Trophoblast cell (in vitro differentiated cells and primary cell): ENCODE results near the gene GTF2F2.

Experiments
- DNase-seq, 2 donors: peaks; one replicate each; pipeline ENCODE4 v3.0.0-alpha.2; 2016
- H2AFZ ChIP-seq: 2 replicates; pipeline ENCODE4 v1.6.1; 2013; ENCODE audit warnings: low read length, moderate library complexity, mild to moderate bottlenecking; ENCODE audit not compliant: insufficient read depth, poor library complexity
- H2AK5ac ChIP-seq: 2 replicates; pipeline ENCODE4 v1.6.1; 2013; ENCODE audit warnings: mild to moderate bottlenecking, low read length
- H2BK120ac ChIP-seq: 2 replicates; pipeline ENCODE4 v1.6.1; 2013; ENCODE audit warnings: low read length, mild to moderate bottlenecking, moderate library complexity; ENCODE audit not compliant: insufficient read depth, poor library complexity
- H2BK12ac ChIP-seq: 2 replicates; pipeline ENCODE4 v1.6.1; 2013; ENCODE audit warnings: mild to moderate bottlenecking, low read length, moderate library complexity
- H2BK5ac ChIP-seq: 2 replicates; pipeline ENCODE4 v1.6.1; 2013; ENCODE audit warnings: low read length, low read depth, moderate library complexity, mild to moderate bottlenecking; ENCODE audit not compliant: poor library complexity
- H3K14ac ChIP-seq: 2 replicates; pipeline ENCODE4 v1.6.1; 2013; ENCODE audit warnings: mild to moderate bottlenecking, low read length
- H3K18ac ChIP-seq: 2 replicates; pipeline ENCODE4 v1.6.1; 2013; ENCODE audit warnings: mild to moderate bottlenecking, low read length
- H3K23ac ChIP-seq: 2 replicates; pipeline ENCODE4 v1.6.1; 2013; ENCODE audit warnings: low read length
- H3K27ac ChIP-seq: 2 replicates; pipeline ENCODE4 v1.5.1; 2013; ENCODE audit warnings: low read depth, mild to moderate bottlenecking, inconsistent platforms, low read length, moderate library complexity
- H3K27me3 ChIP-seq: 2 replicates; pipeline ENCODE4 v1.6.1; 2013; ENCODE audit warnings: inconsistent platforms, mild to moderate bottlenecking, low read length, moderate library complexity; ENCODE audit not compliant: insufficient read depth
- H3K36me3 ChIP-seq, 2 experiments: 1 replicate in 1 of 2; 2 replicates in 1 of 2; pipeline ENCODE4 v1.6.1; 2013; ENCODE audit warnings: low read length in 2 of 2, mild to moderate bottlenecking in 2 of 2, moderate library complexity in 1 of 2; ENCODE audit not compliant: insufficient read depth in 2 of 2, control insufficient read depth in 1 of 2
- H3K4ac ChIP-seq: 2 replicates; pipeline ENCODE4 v1.6.1; 2013; ENCODE audit warnings: low read depth, mild to moderate bottlenecking, low read length, moderate library complexity
- H3K4me1 ChIP-seq, 2 experiments: 1 replicate in 1 of 2; 2 replicates in 1 of 2; pipeline ENCODE4 v1.6.1; 2013; ENCODE audit warnings: low read length in 2 of 2, mild to moderate bottlenecking in 2 of 2, moderate library complexity in 1 of 2; ENCODE audit not compliant: insufficient read depth in 2 of 2, control insufficient read depth in 1 of 2
- H3K4me2 ChIP-seq: 2 replicates; pipeline ENCODE4 v1.6.1; 2013; ENCODE audit warnings: inconsistent platforms, mild to moderate bottlenecking, low read length, moderate library complexity
- H3K4me3 ChIP-seq: 2 replicates; pipeline ENCODE4 v1.5.1; 2013; ENCODE audit warnings: mild to moderate bottlenecking, low read depth, low read length, inconsistent platforms
- H3K79me1 ChIP-seq: one replicate; pipeline ENCODE4 v1.6.1; 2013; ENCODE audit warnings: low read length
- H3K79me2 ChIP-seq: 2 replicates; pipeline ENCODE4 v1.6.1; 2013; ENCODE audit warnings: low read length, mild to moderate bottlenecking; ENCODE audit not compliant: control insufficient read depth, insufficient read depth, poor library complexity
- H3K9ac ChIP-seq: 2 replicates; pipeline ENCODE4 v1.6.1; 2013; ENCODE audit warnings: mild to moderate bottlenecking, low read length
- H3K9me3 ChIP-seq: 2 replicates; pipeline ENCODE4 v1.6.1; 2013; ENCODE audit warnings: low read depth, mild to moderate bottlenecking, control low read depth, inconsistent platforms, low read length; ENCODE audit not compliant: insufficient read depth
- H4K12ac ChIP-seq: 2 replicates; pipeline ENCODE4 v1.6.1; 2013; ENCODE audit warnings: low read depth, mild to moderate bottlenecking, low read length, moderate library complexity
- H4K8ac ChIP-seq: 2 replicates; pipeline ENCODE4 v1.6.1; 2013; ENCODE audit warnings: low read depth, mild to moderate bottlenecking, low read length, moderate library complexity
- H4K91ac ChIP-seq: one replicate; pipeline ENCODE4 v1.6.1; 2013; ENCODE audit warnings: low read depth, mild to moderate bottlenecking, low read length, moderate library complexity
- WGBS: extraction: QIAGEN DNeasy Blood & Tissue Kit; methylation state at CpG from one replicate; pipeline ENCODE4 v1.1.7; 2013; ENCODE audit warnings: missing lambda C conversion rate; ENCODE audit not compliant: insufficient read length, insufficient coverage; ENCODE audit errors: extremely low coverage; 5-methylcytosine and 5-hydroxymethylcytosine counted together

The GTF2F2 gene

DNA sequence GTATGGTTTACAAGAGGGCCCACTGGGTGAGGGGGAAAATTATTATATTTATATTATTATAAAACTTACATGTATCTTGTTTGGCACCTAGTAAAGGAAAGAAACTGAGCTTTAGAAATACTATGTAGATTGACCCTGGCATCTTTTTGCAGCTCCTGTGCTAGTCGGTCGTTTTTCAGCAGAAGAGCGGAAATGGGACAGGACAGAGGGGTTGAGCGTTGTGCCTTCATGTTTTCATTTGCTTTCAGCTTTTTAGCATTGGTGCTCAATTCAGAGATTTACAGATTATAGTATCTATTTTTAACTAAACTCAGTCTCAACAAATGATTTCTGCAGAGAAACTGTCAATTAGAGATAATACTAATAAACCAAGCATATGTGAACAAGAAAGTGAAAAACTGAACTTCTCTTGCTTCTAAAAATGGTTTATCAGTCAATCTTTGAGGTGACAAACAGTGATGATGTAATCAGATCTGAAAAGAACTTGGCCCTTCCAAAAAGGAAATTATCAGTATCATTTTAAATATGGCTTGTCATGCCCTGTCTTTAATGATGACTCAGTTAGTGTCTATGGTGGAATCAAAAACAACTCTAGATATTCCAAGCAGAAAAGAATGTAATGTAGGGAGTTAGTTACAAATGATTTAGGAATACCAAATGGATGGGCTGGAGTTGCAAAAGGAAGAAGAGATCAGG, 137.5 kb downstream of the GTF2F2 start:
- H2BK120ac ChIP-seq: no peak overlapping the region
- no peak overlapping the region for H4K12ac ChIP-seq
- H3K4me1 ChIP-seq: no peaks in the 10 kb centered on the region
- H3K79me2 ChIP-seq: no peaks in the 10 kb centered on the region
- no peak overlapping the region for H2AK5ac ChIP-seq
- no CpG with 5 or more reads among the region's 4 CpGs for WGBS
- no peak overlapping the region for H4K8ac ChIP-seq
- H3K4me2 ChIP-seq: no peak overlapping the region
- no peak overlapping the region for H4K91ac ChIP-seq
- no peak overlapping the region for H2BK12ac ChIP-seq
- no peak overlapping the region for H3K23ac ChIP-seq
- no peak overlapping the region for H2BK5ac ChIP-seq
- no peak overlapping the region for H3K4ac ChIP-seq
- no peak overlapping the region for H3K14ac ChIP-seq
- peaks cover 0 to 1% of the 10 kb centered on the region in 2 experiments for H3K36me3 ChIP-seq
- no peaks in the 10 kb centered on the region for H3K79me1 ChIP-seq
- H3K9me3 ChIP-seq: no peaks in the 10 kb centered on the region
- no peak overlapping the region for H2AFZ ChIP-seq
- H3K27me3 ChIP-seq: no peaks in the 10 kb centered on the region
- no peak overlapping the region for H3K4me3 ChIP-seq
- H3K18ac ChIP-seq: no peak overlapping the region
- no peak overlapping the region for H3K9ac ChIP-seq
- H3K27ac ChIP-seq: no peak overlapping the region
- DNase-seq: no peak

- H3K79me2 ChIP-seq: no peaks in the 10 kb centered on the region
- no peaks in the 10 kb centered on the region for H3K27me3 ChIP-seq
- no peak overlapping the region for H3K4ac ChIP-seq
- H2BK12ac ChIP-seq: no peak overlapping the region
- no peak overlapping the region for H3K14ac ChIP-seq
- H3K36me3 ChIP-seq: peaks cover 0 to 1% of the 10 kb centered on the region in 2 experiments
- H3K4me1 ChIP-seq: no peaks in the 10 kb centered on the region
- no peak overlapping the region for H3K18ac ChIP-seq
- H2BK5ac ChIP-seq: no peak overlapping the region
- DNase-seq: no peak
- H4K12ac ChIP-seq: no peak overlapping the region
- no peak overlapping the region for H3K9ac ChIP-seq
- H3K27ac ChIP-seq: no peak overlapping the region
- no peak overlapping the region for H3K4me2 ChIP-seq
- H3K4me3 ChIP-seq: no peak overlapping the region
- H2AFZ ChIP-seq: no peak overlapping the region
- no peaks in the 10 kb centered on the region for H3K79me1 ChIP-seq
- WGBS: no CpG with 5 or more reads among the region's 2 CpGs
- no peak overlapping the region for H2AK5ac ChIP-seq
- no peak overlapping the region for H4K8ac ChIP-seq
- H2BK120ac ChIP-seq: no peak overlapping the region
- H3K23ac ChIP-seq: no peak overlapping the region
- H4K91ac ChIP-seq: no peak overlapping the region
- no peaks in the 10 kb centered on the region for H3K9me3 ChIP-seq
Measured at GRCh38 chr13:45258334-45258675, 138.0 kb downstream of the GTF2F2 start.

DNA sequence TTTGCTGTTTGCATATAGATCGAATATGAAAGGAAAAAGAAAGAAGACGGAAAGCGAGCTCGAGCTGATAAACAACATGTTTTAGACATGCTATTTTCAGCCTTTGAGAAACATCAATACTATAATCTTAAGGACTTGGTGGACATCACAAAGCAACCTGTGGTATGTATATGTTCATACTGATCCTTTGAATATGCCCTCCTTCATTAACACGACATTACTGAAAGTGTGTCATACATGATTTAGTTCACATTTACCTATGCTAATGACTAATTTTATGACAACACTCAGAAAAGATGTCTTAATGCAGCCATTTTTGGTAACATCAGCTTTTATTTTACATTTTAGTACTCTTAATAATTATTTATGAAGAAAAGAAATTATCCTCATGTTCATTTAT, 146.9 kb downstream of the GTF2F2 start:
- no peak overlapping the region for H2AK5ac ChIP-seq
- H3K4me3 ChIP-seq: no peak overlapping the region
- H3K36me3 ChIP-seq: no peaks in the 10 kb centered on the region
- H3K79me1 ChIP-seq: no peaks in the 10 kb centered on the region
- H2AFZ ChIP-seq: no peak overlapping the region
- H2BK12ac ChIP-seq: no peak overlapping the region
- no peak overlapping the region for H3K4me2 ChIP-seq
- H3K4ac ChIP-seq: no peak overlapping the region
- H3K9ac ChIP-seq: no peak overlapping the region
- no peak overlapping the region for H3K18ac ChIP-seq
- no peak overlapping the region for H4K8ac ChIP-seq
- no peak overlapping the region for H4K91ac ChIP-seq
- H2BK5ac ChIP-seq: no peak overlapping the region
- H4K12ac ChIP-seq: no peak overlapping the region
- H3K27me3 ChIP-seq: no peaks in the 10 kb centered on the region
- DNase-seq: no peak
- no CpG with 5 or more reads among the region's 5 CpGs for WGBS
- no peaks in the 10 kb centered on the region for H3K79me2 ChIP-seq
- no peak overlapping the region for H3K23ac ChIP-seq
- H3K14ac ChIP-seq: no peak overlapping the region
- H3K9me3 ChIP-seq: no peaks in the 10 kb centered on the region
- no peak overlapping the region for H2BK120ac ChIP-seq
- no peaks in the 10 kb centered on the region for H3K4me1 ChIP-seq
- no peak overlapping the region for H3K27ac ChIP-seq

GRCh38 chr13:45269204-45269603, 148.9 kb downstream of the GTF2F2 start:
- Histone ChIP-seq H3K18ac (no peak overlapping the region), H4K91ac (no peak overlapping the region), H4K12ac (no peak overlapping the region), H3K9me3 (no peaks in the 10 kb centered on the region), H2BK5ac (no peak overlapping the region), H3K14ac (no peak overlapping the region), H2BK120ac (no peak overlapping the region), H3K23ac (no peak overlapping the region), H3K4me3 (no peak overlapping the region), H3K4me2 (no peak overlapping the region), H3K79me2 (no peaks in the 10 kb centered on the region), H2AK5ac (no peak overlapping the region), H3K4ac (no peak overlapping the region), H2BK12ac (no peak overlapping the region), H3K9ac (no peak overlapping the region), H3K27me3 (no peaks in the 10 kb centered on the region), H3K36me3 (no peaks in the 10 kb centered on the region), H3K27ac (no peak overlapping the region), H3K4me1 (no peaks in the 10 kb centered on the region), H2AFZ (no peak overlapping the region), H3K79me1 (no peaks in the 10 kb centered on the region), H4K8ac (no peak overlapping the region)
- no peak for DNase-seq
- no CpG with 5 or more reads among the region's 2 CpGs for WGBS
